IPS DF 6.9 (cell line): ENCODE measurements around the gene HIPK1.

Source experiments
- DNase-seq: peaks from one replicate; pipeline ENCODE4 v3.0.0-alpha.2; 2013; ENCODE audit warnings: low read depth, low spot score
- H3K27ac ChIP-seq: one replicate; pipeline ENCODE4 v1.5.1; 2013; ENCODE audit warnings: low read length, control low read depth
- H3K27me3 ChIP-seq: 2 replicates; pipeline ENCODE4 v1.6.1; 2013; ENCODE audit warnings: mild to moderate bottlenecking, low read length; ENCODE audit not compliant: control insufficient read depth, insufficient read depth
- H3K36me3 ChIP-seq: 2 replicates; pipeline ENCODE4 v1.6.1; 2013; ENCODE audit warnings: low read length; ENCODE audit not compliant: control insufficient read depth, insufficient read depth
- H3K4me1 ChIP-seq: 2 replicates; pipeline ENCODE4 v1.6.1; 2013; ENCODE audit warnings: low read length; ENCODE audit not compliant: control insufficient read depth, insufficient read depth
- H3K4me3 ChIP-seq: 2 replicates; pipeline ENCODE4 v1.5.1; 2013; ENCODE audit warnings: mild to moderate bottlenecking, low read length
- H3K9me3 ChIP-seq: 2 replicates; pipeline ENCODE4 v1.6.1; 2013; ENCODE audit warnings: low read length, inconsistent platforms; ENCODE audit not compliant: control insufficient read depth, insufficient read depth
- WGBS: extraction: QIAGEN DNeasy Blood & Tissue Kit; methylation state at CpG from one replicate; pipeline ENCODE4 v1.1.7; 2013; ENCODE audit warnings: mixed read lengths, missing lambda C conversion rate; ENCODE audit not compliant: insufficient read length, insufficient coverage; 5-methylcytosine and 5-hydroxymethylcytosine counted together

Gene HIPK1

GRCh38 chr1:113895961-113896360, 33.2 kb upstream of the HIPK1 start:
- DNase-seq = no peak
- H3K9me3 ChIP-seq = no peaks in the 10 kb centered on the region
- H3K36me3 ChIP-seq = no peaks in the 10 kb centered on the region; the same call in 1 of the 2 replicates
- H3K4me1 ChIP-seq = no peaks in the 10 kb centered on the region
- no peak overlapping the region for H3K4me3 ChIP-seq
- H3K27me3 ChIP-seq = no peaks in the 10 kb centered on the region
- H3K27ac ChIP-seq = no peak overlapping the region
- WGBS = no CpG with 5 or more reads among the region's 8 CpGs

GRCh38 chr1:113898241-113898814, 30.8 kb upstream of the HIPK1 start:
- Histone ChIP-seq H3K27me3 (no peaks in the 10 kb centered on the region), H3K4me1 (no peaks in the 10 kb centered on the region), H3K36me3 (no peaks in the 10 kb centered on the region; the same call in 1 of the 2 replicates), H3K27ac (no peak overlapping the region), H3K4me3 (no peak overlapping the region), H3K9me3 (no peaks in the 10 kb centered on the region)
- DNase-seq = no peak
- WGBS = no CpG with 5 or more reads among the region's 1 CpG

GRCh38 chr1:113899111-113899510, 30.0 kb upstream of the HIPK1 start:
- Histone ChIP-seq H3K27ac (no peak overlapping the region), H3K9me3 (no peaks in the 10 kb centered on the region), H3K36me3 (no peaks in the 10 kb centered on the region; the same call in 1 of the 2 replicates), H3K4me1 (no peaks in the 10 kb centered on the region), H3K27me3 (no peaks in the 10 kb centered on the region), H3K4me3 (no peak overlapping the region)
- no peak for DNase-seq

GRCh38 chr1:113901191-113901590, 27.9 kb upstream of the HIPK1 start:
- Histone ChIP-seq H3K36me3 (no peaks in the 10 kb centered on the region; the same call in 1 of the 2 replicates), H3K27ac (no peak overlapping the region), H3K4me3 (no peak overlapping the region), H3K9me3 (no peaks in the 10 kb centered on the region), H3K27me3 (no peaks in the 10 kb centered on the region), H3K4me1 (no peaks in the 10 kb centered on the region)
- WGBS = no CpG with 5 or more reads among the region's 3 CpGs
- no peak for DNase-seq

GRCh38 chr1:113903501-113904292, 25.4 kb upstream of the HIPK1 start:
- no peaks in the 10 kb centered on the region for H3K9me3 ChIP-seq
- H3K4me1 ChIP-seq = no peaks in the 10 kb centered on the region
- no peaks in the 10 kb centered on the region; the same call in 1 of the 2 replicates for H3K36me3 ChIP-seq
- no peaks in the 10 kb centered on the region for H3K27me3 ChIP-seq
- no CpG with 5 or more reads among the region's 7 CpGs for WGBS
- H3K4me3 ChIP-seq = peak overlapping the region; percentile 69; the same call in 1 of the 2 replicates
- no peak overlapping the region for H3K27ac ChIP-seq
- DNase-seq = no peak

- H3K36me3 ChIP-seq = no peaks in the 10 kb centered on the region; the same call in 1 of the 2 replicates
- H3K4me3 ChIP-seq = peak overlapping the region; percentile 69; the same call in 1 of the 2 replicates
- no peaks in the 10 kb centered on the region for H3K9me3 ChIP-seq
- H3K27ac ChIP-seq = no peak overlapping the region
- no peaks in the 10 kb centered on the region for H3K27me3 ChIP-seq
- no peaks in the 10 kb centered on the region for H3K4me1 ChIP-seq
- no peak for DNase-seq
- WGBS = no CpG with 5 or more reads among the region's 11 CpGs
These were observed 24.8 kb upstream of the HIPK1 start for GRCh38 chr1:113904293-113904673.

GRCh38 chr1:113904674-113905434, 24.3 kb upstream of the HIPK1 start, which contains the start of the genes AP4B1 and DCLRE1B:
Gene AP4B1 (minus strand): TSS chr1:113904799. CDS start chr1:113904717, 82 bp downstream.
Gene DCLRE1B (plus strand): TSS chr1:113905326. CDS start chr1:113905587, 261 bp downstream.
- Histone ChIP-seq H3K4me1 (no peaks in the 10 kb centered on the region), H3K4me3 (peak within 1 kb of the TSS; percentile 98), H3K27me3 (no peaks in the 10 kb centered on the region), H3K36me3 (no peaks in the 10 kb centered on the region; the same call in 1 of the 2 replicates), H3K27ac (no peak within 1 kb of the TSS), H3K9me3 (no peaks in the 10 kb centered on the region)
- WGBS = no CpG with 5 or more reads among the region's 67 CpGs
- peak; percentile 99 for DNase-seq

GRCh38 chr1:113905435-113905861, 23.7 kb upstream of the HIPK1 start:
- peak overlapping the region; percentile 98 for H3K4me3 ChIP-seq
- no peaks in the 10 kb centered on the region for H3K27me3 ChIP-seq
- WGBS = no CpG with 5 or more reads among the region's 17 CpGs
- DNase-seq = peak; percentile 25
- H3K27ac ChIP-seq = no peak overlapping the region
- no peaks in the 10 kb centered on the region for H3K4me1 ChIP-seq
- H3K36me3 ChIP-seq = no peaks in the 10 kb centered on the region; the same call in 1 of the 2 replicates
- H3K9me3 ChIP-seq = no peaks in the 10 kb centered on the region

- H3K27me3 ChIP-seq = no peaks in the 10 kb centered on the region
- no peaks in the 10 kb centered on the region; the same call in 1 of the 2 replicates for H3K36me3 ChIP-seq
- no peak overlapping the region for H3K4me3 ChIP-seq
- no peak for DNase-seq
- no CpG with 5 or more reads among the region's 6 CpGs for WGBS
- H3K9me3 ChIP-seq = no peaks in the 10 kb centered on the region
- H3K27ac ChIP-seq = no peak overlapping the region
- H3K4me1 ChIP-seq = no peaks in the 10 kb centered on the region
These were observed 16.4 kb upstream of the HIPK1 start for GRCh38 chr1:113912594-113913311.

- DNase-seq = no peak
- no peaks in the 10 kb centered on the region for H3K9me3 ChIP-seq
- H3K27ac ChIP-seq = no peak overlapping the region
- H3K4me1 ChIP-seq = no peaks in the 10 kb centered on the region
- no CpG with 5 or more reads among the region's 3 CpGs for WGBS
- H3K27me3 ChIP-seq = no peaks in the 10 kb centered on the region
- H3K36me3 ChIP-seq = no peaks in the 10 kb centered on the region; the same call in 1 of the 2 replicates
- no peak overlapping the region for H3K4me3 ChIP-seq
These were observed 15.8 kb upstream of the HIPK1 start for GRCh38 chr1:113913312-113913668.
